ENCODE results near the gene CX3CR1. TPM values are rescaled to one million over a fixed set of nuclear protein-coding genes. Genes with fewer than 3 reads are reported as not detected.

Gene CX3CR1
- total RNA-seq, 1 donor from 2014 or later = not detected

DNA sequence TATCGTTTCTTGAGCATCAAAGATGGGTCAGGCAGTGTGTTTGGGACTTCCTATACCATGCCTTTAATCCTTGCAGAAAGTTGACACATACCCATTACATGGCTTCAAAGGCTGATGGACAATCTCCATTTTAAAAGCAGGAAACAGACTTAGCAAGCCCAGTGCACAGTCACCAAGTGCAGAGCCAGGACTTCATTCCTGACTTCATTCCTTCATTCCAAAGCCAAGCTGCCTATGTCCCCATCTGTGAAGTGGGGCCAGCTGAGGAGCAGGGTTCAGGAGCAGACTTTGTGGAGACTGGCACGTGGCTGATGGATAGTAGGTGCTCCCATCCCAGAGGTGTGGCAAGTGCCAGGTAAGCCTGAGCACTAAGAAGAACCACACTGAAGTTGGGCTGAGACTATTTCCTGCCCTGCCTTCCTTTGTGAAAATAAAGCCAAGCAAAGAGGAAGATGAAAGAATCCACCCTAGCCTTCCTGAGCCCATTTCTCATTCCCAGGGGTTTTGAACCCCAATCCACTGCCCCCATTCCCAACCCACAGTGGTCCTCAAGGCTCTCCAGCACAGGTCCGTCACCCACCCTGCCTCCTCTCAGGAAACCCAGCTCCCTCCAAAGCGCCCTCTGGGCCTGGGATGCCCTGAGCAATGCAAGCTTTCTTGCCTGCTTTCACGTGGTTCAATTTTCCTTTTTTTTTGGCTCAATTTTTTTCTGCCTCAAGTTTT lies 1.8 kb downstream of the CX3CR1 start:
- H3K27me3 ChIP-seq = no peaks in the 10 kb centered on the region
- no peak overlapping the region for H3K27ac ChIP-seq
- no peaks in the 10 kb centered on the region for H4K20me1 ChIP-seq (ENCODE audit: low read depth)
- Mint-ChIP-seq H3K27me3 (ENCODE audit: insufficient read depth, low read depth) (peaks cover 2% of the 10 kb centered on the region), H3K9me3 (no peaks in the 10 kb centered on the region), H3K4me3 (no peak overlapping the region), H3K36me3 (no peaks in the 10 kb centered on the region), H3K27ac (no peak overlapping the region), H3K4me1 (no peaks in the 10 kb centered on the region)
- no peaks in the 10 kb centered on the region for H3K4me1 ChIP-seq
- no peaks in the 10 kb centered on the region for H3F3A ChIP-seq (ENCODE audit: low read depth)
- no peaks in the 10 kb centered on the region for H3K9me3 ChIP-seq (ENCODE audit: low read depth)
- H3K79me2 ChIP-seq (ENCODE audit: low read depth) = no peaks in the 10 kb centered on the region
- H2AFZ ChIP-seq (replicated peaks) = no peak overlapping the region
- TF ChIP-seq EZH2phosphoT487 (IDR thresholded peaks at IDR 0.05) (no peak), EZH2 (IDR thresholded peaks at IDR 0.05) (no peak)
- no peak overlapping the region for H3K9ac ChIP-seq
- H3K4me3 ChIP-seq = no peak overlapping the region
- no peaks in the 10 kb centered on the region for H3K36me3 ChIP-seq
- DNase-seq (ENCODE audit: low spot score) = no peak
- H3K4me2 ChIP-seq = no peak overlapping the region

DNA sequence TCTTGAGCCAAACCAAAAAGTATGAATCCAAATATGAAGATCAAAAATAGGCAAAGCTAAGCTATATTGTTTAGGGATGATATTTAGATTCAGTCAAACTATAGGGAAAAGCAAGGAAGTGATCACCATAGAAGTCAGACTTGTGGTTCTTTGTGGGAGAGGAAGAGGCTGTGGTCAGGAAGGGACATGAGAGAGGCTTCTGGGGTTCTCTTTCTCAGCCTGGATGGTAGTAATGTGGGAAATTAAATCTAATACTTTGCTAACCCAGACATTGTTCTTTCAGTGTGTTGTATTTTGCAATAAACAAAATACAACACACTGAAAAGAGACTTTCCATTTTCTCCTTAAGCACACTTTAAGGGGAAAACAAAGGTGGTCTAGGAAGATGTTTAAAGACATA lies 3.1 kb downstream of the CX3CR1 start:
- H3K4me2 ChIP-seq = no peak overlapping the region
- no peak overlapping the region for H3K9ac ChIP-seq
- H3K36me3 Mint-ChIP-seq = no peaks in the 10 kb centered on the region
- no peaks in the 10 kb centered on the region for H3F3A ChIP-seq (ENCODE audit: low read depth)
- TF ChIP-seq EZH2phosphoT487 (IDR thresholded peaks at IDR 0.05) (no peak), EZH2 (IDR thresholded peaks at IDR 0.05) (no peak), CTCF (IDR thresholded peaks at IDR 0.05) (no peak)
- no peak for DNase-seq (ENCODE audit: low spot score)
- no peaks in the 10 kb centered on the region for H3K4me1 Mint-ChIP-seq
- no peak overlapping the region for H3K4me3 ChIP-seq
- no peaks in the 10 kb centered on the region for H3K4me1 ChIP-seq
- no peaks in the 10 kb centered on the region for H3K9me3 Mint-ChIP-seq
- H3K27me3 ChIP-seq = no peaks in the 10 kb centered on the region
- no peak overlapping the region for H3K4me3 Mint-ChIP-seq
- H3K9me3 ChIP-seq (ENCODE audit: low read depth) = no peaks in the 10 kb centered on the region
- no peak overlapping the region for H2AFZ ChIP-seq (replicated peaks)
- H4K20me1 ChIP-seq (ENCODE audit: low read depth) = no peaks in the 10 kb centered on the region
- H3K27me3 Mint-ChIP-seq (ENCODE audit: insufficient read depth, low read depth) = peaks cover 5% of the 10 kb centered on the region
- H3K27ac Mint-ChIP-seq = no peak overlapping the region
- no peak overlapping the region for H3K27ac ChIP-seq
- H3K36me3 ChIP-seq = no peaks in the 10 kb centered on the region
- H3K79me2 ChIP-seq (ENCODE audit: low read depth) = no peaks in the 10 kb centered on the region

DNA sequence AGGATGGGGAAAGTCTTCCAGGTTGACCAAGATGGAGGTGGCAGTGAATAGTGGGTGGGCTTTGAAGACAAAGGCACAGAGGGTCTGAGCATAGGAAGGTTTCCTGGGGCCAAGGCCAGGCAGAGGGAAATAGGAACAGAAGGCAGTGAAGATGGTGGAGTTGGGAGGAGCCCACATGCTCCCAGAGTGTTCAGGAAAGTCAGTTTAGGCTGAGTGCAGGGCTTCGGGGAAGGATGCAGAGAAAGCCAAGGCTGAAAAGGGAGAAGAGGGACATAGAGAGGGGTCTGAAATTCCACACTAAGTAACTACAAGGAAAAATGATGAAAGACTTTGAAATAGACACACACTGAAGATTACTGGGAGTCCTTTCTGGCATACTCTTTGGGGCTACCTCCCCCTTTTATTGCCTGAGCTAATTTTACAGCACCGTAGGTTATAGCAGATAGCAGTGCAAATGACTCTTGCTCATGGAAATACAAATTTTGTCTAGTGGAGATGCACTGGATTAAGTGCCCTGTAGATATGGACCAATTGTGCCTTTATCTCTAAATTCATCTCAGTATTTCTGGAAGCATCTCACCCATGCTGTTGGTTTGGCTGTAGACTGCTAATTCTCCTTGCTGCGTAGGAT lies 3.8 kb downstream of the CX3CR1 start:
- H3K4me3 ChIP-seq = no peak overlapping the region
- H4K20me1 ChIP-seq (ENCODE audit: low read depth) = no peaks in the 10 kb centered on the region
- no peaks in the 10 kb centered on the region for H3K36me3 Mint-ChIP-seq
- TF ChIP-seq CTCF (IDR thresholded peaks at IDR 0.05) (no peak), EZH2phosphoT487 (IDR thresholded peaks at IDR 0.05) (no peak)
- H3K27me3 ChIP-seq = no peaks in the 10 kb centered on the region
- no peaks in the 10 kb centered on the region for H3K36me3 ChIP-seq
- no peaks in the 10 kb centered on the region for H3K4me1 Mint-ChIP-seq
- H3K4me2 ChIP-seq = no peak overlapping the region
- H3K4me3 Mint-ChIP-seq = no peak overlapping the region
- no peaks in the 10 kb centered on the region for H3K79me2 ChIP-seq (ENCODE audit: low read depth)
- peaks cover 5% of the 10 kb centered on the region for H3K27me3 Mint-ChIP-seq (ENCODE audit: insufficient read depth, low read depth)
- no peak overlapping the region for H3K9ac ChIP-seq
- no peaks in the 10 kb centered on the region for H3K9me3 Mint-ChIP-seq
- H3F3A ChIP-seq (ENCODE audit: low read depth) = no peaks in the 10 kb centered on the region
- no peaks in the 10 kb centered on the region for H3K4me1 ChIP-seq
- H2AFZ ChIP-seq (replicated peaks) = no peak overlapping the region
- H3K27ac ChIP-seq = no peak overlapping the region
- H3K27ac Mint-ChIP-seq = no peak overlapping the region
- H3K9me3 ChIP-seq (ENCODE audit: low read depth) = no peaks in the 10 kb centered on the region
- DNase-seq (ENCODE audit: low spot score) = no peak

GRCh38 chr3:39275052-39275451 lies 4.8 kb downstream of the CX3CR1 start:
- H3K36me3 Mint-ChIP-seq = no peaks in the 10 kb centered on the region
- H2AFZ ChIP-seq (replicated peaks) = no peak overlapping the region
- no peaks in the 10 kb centered on the region for H3K36me3 ChIP-seq
- H3K4me3 Mint-ChIP-seq = no peak overlapping the region
- H3K9me3 ChIP-seq (ENCODE audit: low read depth) = no peaks in the 10 kb centered on the region
- no peaks in the 10 kb centered on the region for H3F3A ChIP-seq (ENCODE audit: low read depth)
- no peaks in the 10 kb centered on the region for H3K27me3 ChIP-seq
- peaks cover 5% of the 10 kb centered on the region for H3K27me3 Mint-ChIP-seq (ENCODE audit: insufficient read depth, low read depth)
- DNase-seq (ENCODE audit: low spot score) = no peak
- H4K20me1 ChIP-seq (ENCODE audit: low read depth) = no peaks in the 10 kb centered on the region
- no peaks in the 10 kb centered on the region for H3K9me3 Mint-ChIP-seq
- H3K4me1 ChIP-seq = no peaks in the 10 kb centered on the region
- H3K27ac Mint-ChIP-seq = no peak overlapping the region
- no peak overlapping the region for H3K4me3 ChIP-seq
- no peaks in the 10 kb centered on the region for H3K4me1 Mint-ChIP-seq
- no peak overlapping the region for H3K9ac ChIP-seq
- H3K27ac ChIP-seq = no peak overlapping the region
- H3K4me2 ChIP-seq = no peak overlapping the region
- TF ChIP-seq EZH2phosphoT487 (IDR thresholded peaks at IDR 0.05) (no peak), CTCF (IDR thresholded peaks at IDR 0.05) (no peak), EZH2 (IDR thresholded peaks at IDR 0.05) (no peak)
- H3K79me2 ChIP-seq (ENCODE audit: low read depth) = no peaks in the 10 kb centered on the region

Measured in neural progenitor cell (in vitro differentiated cells).